Neuronal stem cell (in vitro differentiated cells): Measurements from ENCODE around the gene UTS2B.

Experiments used
- DNase-seq: peaks from one replicate; pipeline ENCODE4 v3.0.0-alpha.2; 2013; ENCODE audit warnings: low spot score
- H2AFZ ChIP-seq: one replicate; pipeline ENCODE4 v1.6.1; 2013; ENCODE audit warnings: mild to moderate bottlenecking, low read length, inconsistent platforms
- H2AK5ac ChIP-seq: 2 replicates; pipeline ENCODE4 v1.6.1; 2013; ENCODE audit warnings: low read depth, mild to moderate bottlenecking, inconsistent platforms, low read length, moderate library complexity, mixed read lengths
- H2BK120ac ChIP-seq: 2 replicates; pipeline ENCODE4 v1.6.1; 2013; ENCODE audit warnings: low read depth, mild to moderate bottlenecking, inconsistent platforms, low read length, moderate library complexity, mixed read lengths
- H2BK12ac ChIP-seq: one replicate; pipeline ENCODE4 v1.6.1; 2013; ENCODE audit warnings: low read length, inconsistent platforms
- H2BK15ac ChIP-seq: 2 replicates; pipeline ENCODE4 v1.6.1; 2013; ENCODE audit warnings: mild to moderate bottlenecking, low read length, inconsistent platforms, mixed read lengths
- H2BK5ac ChIP-seq: one replicate; pipeline ENCODE4 v1.6.1; 2013; ENCODE audit warnings: inconsistent platforms, mild to moderate bottlenecking, low read length, moderate library complexity
- H3K14ac ChIP-seq: one replicate; pipeline ENCODE4 v1.6.1; 2013; ENCODE audit warnings: low read length, inconsistent platforms
- H3K18ac ChIP-seq: 2 replicates; pipeline ENCODE4 v1.6.1; 2013; ENCODE audit warnings: low read length, inconsistent platforms
- H3K23ac ChIP-seq: 2 replicates; pipeline ENCODE4 v1.6.1; 2013; ENCODE audit warnings: low read depth, mild to moderate bottlenecking, mixed read lengths, low read length, inconsistent platforms; ENCODE audit not compliant: poor library complexity
- H3K27ac ChIP-seq: replicated peaks from 3 replicates; pipeline ENCODE4 v1.5.1; 2013; ENCODE audit warnings: low read length, inconsistent platforms
- H3K27me3 ChIP-seq, 3 experiments: 2 replicates each; pipeline ENCODE4 v1.6.1; 2013; ENCODE audit warnings: low read length in 3 of 3, mild to moderate bottlenecking in 2 of 3, inconsistent platforms in 1 of 3, low read depth in 1 of 3, mixed read lengths in 1 of 3, moderate library complexity in 1 of 3; ENCODE audit not compliant: control insufficient read depth in 3 of 3, insufficient read depth in 3 of 3
- H3K36me3 ChIP-seq, 2 donors: replicated peaks in 1 of 2; 2 replicates each; pipeline ENCODE4 v1.6.1; 2013; ENCODE audit warnings: low read length in 2 of 2; ENCODE audit not compliant: control insufficient read depth in 2 of 2, insufficient read depth in 2 of 2
- H3K4ac ChIP-seq: 2 replicates; pipeline ENCODE4 v1.6.1; 2013; ENCODE audit warnings: inconsistent platforms, mild to moderate bottlenecking, low read length, moderate library complexity
- H3K4me1 ChIP-seq, 2 donors: 1 replicate in 1 of 2; 2 replicates in 1 of 2; pipeline ENCODE4 v1.6.1; 2013; ENCODE audit warnings: low read length in 2 of 2, low read depth in 1 of 2; ENCODE audit not compliant: control insufficient read depth in 2 of 2, insufficient read depth in 1 of 2
- H3K4me2 ChIP-seq: one replicate; pipeline ENCODE4 v1.6.1; 2013; ENCODE audit warnings: mild to moderate bottlenecking, low read length, inconsistent platforms; ENCODE audit not compliant: insufficient read depth, poor library complexity, severe bottlenecking
- H3K4me3 ChIP-seq, 2 donors: 2 replicates each; pipeline ENCODE4 v1.5.1; 2013; ENCODE audit warnings: low read length in 2 of 2, mild to moderate bottlenecking in 2 of 2, inconsistent platforms in 1 of 2, moderate library complexity in 1 of 2
- H3K79me1 ChIP-seq: one replicate; pipeline ENCODE4 v1.6.1; 2013; ENCODE audit warnings: low read depth, mild to moderate bottlenecking, inconsistent platforms, low read length, moderate library complexity
- H3K9ac ChIP-seq: one replicate; pipeline ENCODE4 v1.6.1; 2013; ENCODE audit warnings: mild to moderate bottlenecking, low read depth, low read length, inconsistent platforms; ENCODE audit not compliant: poor library complexity
- H3K9me3 ChIP-seq, 2 donors: replicated peaks in 1 of 2; 2 replicates each; pipeline versions ENCODE3 to v1.6.1; 2013; ENCODE audit warnings: low read length in 2 of 2, mild to moderate bottlenecking in 2 of 2, inconsistent platforms in 1 of 2, low read depth in 1 of 2, mixed read lengths in 1 of 2, moderate library complexity in 1 of 2; ENCODE audit not compliant: control insufficient read depth in 2 of 2, insufficient read depth in 1 of 2
- H4K8ac ChIP-seq: one replicate; pipeline ENCODE4 v1.6.1; 2013; ENCODE audit warnings: low read depth, mild to moderate bottlenecking, inconsistent platforms, low read length, moderate library complexity
- H4K91ac ChIP-seq: one replicate; pipeline ENCODE4 v1.6.1; 2013; ENCODE audit warnings: low read length, low read depth, mild to moderate bottlenecking, inconsistent platforms; ENCODE audit not compliant: poor library complexity
- whole genome bisulfite sequencing, 2 donors: extraction: QIAGEN DNeasy Blood & Tissue Kit; methylation state at CpG; one replicate each; pipeline ENCODE4 v1.1.7; 2013; ENCODE audit warnings: missing lambda C conversion rate in 2 of 2, mixed read lengths in 1 of 2; ENCODE audit not compliant: insufficient read length in 2 of 2, insufficient replicate concordance in 1 of 2; ENCODE audit errors: extremely low coverage in 2 of 2; 5-methylcytosine and 5-hydroxymethylcytosine counted together

The UTS2B gene

DNA sequence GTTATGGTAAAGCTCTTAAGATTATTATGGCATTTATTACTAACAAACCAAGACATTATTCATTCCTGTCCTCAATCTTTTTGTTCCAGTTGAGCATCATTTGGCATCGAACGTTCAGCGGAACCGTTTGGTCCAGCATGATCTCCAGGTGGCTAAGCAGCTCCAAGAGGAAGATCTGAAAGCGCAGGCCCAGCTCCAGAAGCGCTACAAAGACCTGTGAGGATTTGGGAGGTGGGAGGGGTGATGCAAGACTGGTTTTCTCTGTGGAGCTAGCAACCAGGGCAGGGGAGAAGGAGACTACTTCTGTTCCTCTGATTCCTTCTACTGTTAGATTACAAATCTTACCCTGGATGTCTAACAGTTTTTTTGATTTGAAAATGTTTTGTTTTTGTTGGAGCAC is 27.6 kb upstream of the UTS2B start:
- Histone ChIP-seq H2AK5ac (no peak overlapping the region), H4K8ac (no peak overlapping the region), H2BK5ac (no peak overlapping the region), H3K27me3 (no peaks in the 10 kb centered on the region), H3K4me2 (no peak overlapping the region), H3K9ac (no peak overlapping the region), H2BK12ac (no peak overlapping the region), H3K9me3 (peaks cover 0 to 5% of the 10 kb centered on the region in 2 donors), H3K27ac (no peak overlapping the region), H3K4ac (no peak overlapping the region), H4K91ac (no peak overlapping the region), H3K4me3 (no peak overlapping the region), H3K14ac (no peak overlapping the region), H3K79me1 (no peaks in the 10 kb centered on the region), H3K4me1 (peaks cover 0 to 10% of the 10 kb centered on the region in 2 donors), H3K36me3 (peaks cover 7 to 61% of the 10 kb centered on the region in 2 donors), H3K23ac (no peak overlapping the region), H3K18ac (no peak overlapping the region), H2BK120ac (no peak overlapping the region), H2AFZ (no peak overlapping the region), H2BK15ac (no peak overlapping the region)
- no peak for DNase-seq
- WGBS, 2 donors = no CpG with 5 or more reads among the region's 6 CpGs

DNA sequence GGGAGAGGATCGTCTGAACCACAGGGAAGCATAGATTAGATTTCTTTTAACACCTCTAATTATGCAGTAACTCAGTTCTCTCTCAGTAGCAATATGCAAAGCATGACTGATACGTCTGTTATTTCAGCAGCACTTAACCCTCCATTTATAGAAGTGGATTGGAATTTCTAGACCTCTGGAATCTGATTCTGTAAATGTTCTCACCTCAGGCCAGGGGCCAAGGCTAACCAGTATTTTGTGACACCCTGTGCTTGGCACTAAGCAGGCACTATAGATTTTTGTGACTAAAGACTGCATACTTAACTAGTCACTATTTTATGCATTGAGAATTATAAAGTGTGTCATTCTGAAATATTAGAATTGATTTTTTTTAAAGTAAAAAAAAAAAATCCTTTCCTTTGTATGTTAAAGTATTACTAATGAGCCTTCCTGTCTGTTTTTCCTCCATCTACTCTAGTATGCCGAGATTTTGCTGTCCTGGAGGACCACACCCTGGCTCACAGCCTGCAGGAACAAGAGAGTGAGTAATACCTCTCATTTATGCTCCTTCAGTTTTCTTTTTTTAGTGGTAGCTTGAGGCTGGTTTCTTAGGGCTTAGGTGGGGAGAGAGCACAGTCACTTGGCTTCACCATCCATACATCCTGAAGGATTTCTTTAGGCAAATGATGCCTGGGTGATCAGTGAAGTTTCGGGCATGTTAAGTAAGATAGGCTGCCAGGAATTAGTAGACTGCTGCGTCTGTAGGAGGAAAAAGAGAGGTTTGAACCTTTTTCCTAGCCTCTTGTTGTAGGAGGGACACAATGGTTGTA is 26.5 kb upstream of the UTS2B start:
- no peak for DNase-seq
- no peak overlapping the region for H2BK15ac ChIP-seq
- H3K23ac ChIP-seq = no peak overlapping the region
- peaks cover 0 to 9% of the 10 kb centered on the region in 2 donors for H3K4me1 ChIP-seq
- no peaks in the 10 kb centered on the region for H3K27me3 ChIP-seq
- H3K4ac ChIP-seq = no peak overlapping the region
- peaks cover 7 to 51% of the 10 kb centered on the region in 2 donors for H3K36me3 ChIP-seq
- H3K27ac ChIP-seq = no peak overlapping the region
- no CpG with 5 or more reads among the region's 5 CpGs for WGBS, 2 donors
- H3K9ac ChIP-seq = no peak overlapping the region
- H2AK5ac ChIP-seq = no peak overlapping the region
- no peak overlapping the region for H2BK5ac ChIP-seq
- H3K9me3 ChIP-seq = peaks cover 0 to 5% of the 10 kb centered on the region in 2 donors
- H2BK12ac ChIP-seq = no peak overlapping the region
- no peak overlapping the region for H2BK120ac ChIP-seq
- H2AFZ ChIP-seq = no peak overlapping the region
- no peak overlapping the region for H3K18ac ChIP-seq
- H3K14ac ChIP-seq = no peak overlapping the region
- H3K4me2 ChIP-seq = no peak overlapping the region
- H3K4me3 ChIP-seq = no peak overlapping the region
- no peak overlapping the region for H4K8ac ChIP-seq
- H4K91ac ChIP-seq = no peak overlapping the region
- no peaks in the 10 kb centered on the region for H3K79me1 ChIP-seq

DNA sequence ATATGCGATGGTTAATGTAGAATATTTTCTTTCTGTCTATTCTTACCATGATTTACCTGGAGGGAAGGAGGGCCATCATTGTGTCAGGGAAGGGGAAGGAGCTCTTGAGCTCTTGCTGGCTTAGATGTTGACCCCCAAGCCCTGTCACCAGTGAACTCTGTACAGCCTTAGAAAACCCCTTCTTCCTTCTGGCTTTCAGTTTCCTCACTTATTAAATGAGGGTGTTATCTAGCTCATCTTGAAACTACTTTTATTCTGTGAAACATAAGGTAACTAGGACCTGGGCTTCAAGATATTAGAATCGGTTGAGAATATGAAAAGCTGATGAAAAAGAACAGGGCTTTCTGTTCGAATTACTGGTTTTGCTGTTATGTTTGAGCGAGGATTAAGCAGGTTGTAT is 25.1 kb upstream of the UTS2B start:
- Histone ChIP-seq H4K91ac (no peak overlapping the region), H3K9ac (no peak overlapping the region), H3K4me3 (no peak overlapping the region), H3K27me3 (no peaks in the 10 kb centered on the region), H3K9me3 (no peaks in the 10 kb centered on the region), H2AFZ (no peak overlapping the region), H2BK12ac (no peak overlapping the region), H3K23ac (no peak overlapping the region), H2BK15ac (no peak overlapping the region), H3K18ac (no peak overlapping the region), H3K4me2 (no peak overlapping the region), H3K27ac (no peak overlapping the region), H2AK5ac (no peak overlapping the region), H3K79me1 (no peaks in the 10 kb centered on the region), H2BK120ac (no peak overlapping the region), H3K14ac (no peak overlapping the region), H3K4ac (no peak overlapping the region), H2BK5ac (no peak overlapping the region), H3K36me3 (peaks cover 3 to 36% of the 10 kb centered on the region in 2 donors), H4K8ac (no peak overlapping the region), H3K4me1 (peaks cover 0 to 2% of the 10 kb centered on the region in 2 donors)
- WGBS, 2 donors = no CpG with 5 or more reads among the region's 4 CpGs
- DNase-seq = no peak

DNA sequence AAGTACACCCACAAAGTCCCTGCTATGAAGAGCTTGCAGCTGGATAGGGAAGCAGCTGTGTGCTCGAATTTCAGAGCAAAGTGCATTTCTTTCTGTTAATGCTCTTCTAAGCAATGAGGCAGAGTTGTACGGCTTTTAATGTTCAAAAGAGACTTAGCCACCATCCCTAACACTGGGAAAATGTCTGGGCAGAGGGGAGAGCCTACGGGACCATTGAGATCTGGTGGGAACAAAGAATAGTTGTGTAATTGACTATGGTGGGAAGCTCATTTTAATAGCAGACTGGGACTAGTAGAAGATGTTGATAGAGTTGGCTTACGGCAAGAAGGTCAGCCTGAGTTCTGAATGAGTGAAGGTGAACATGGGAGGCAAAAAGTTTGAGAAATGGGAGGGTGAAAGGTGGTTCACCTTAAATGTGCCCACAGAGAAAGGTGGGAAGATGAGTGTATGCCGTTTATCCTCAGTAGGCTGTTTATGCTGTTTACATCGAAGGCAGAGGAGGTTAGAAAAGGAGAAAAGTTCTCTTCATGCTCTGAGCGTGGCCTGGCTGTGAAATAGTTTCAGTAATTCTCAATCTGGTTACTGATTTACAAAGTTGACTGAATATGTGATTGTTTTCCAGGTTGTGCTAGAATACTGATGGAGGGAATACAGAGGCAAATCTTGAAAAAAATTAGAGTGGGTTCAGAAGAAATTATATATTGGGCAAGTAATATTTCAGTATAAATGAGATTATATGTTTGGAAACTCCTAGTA is 22.9 kb upstream of the UTS2B start:
- Histone ChIP-seq H3K4ac (no peak overlapping the region), H2BK15ac (no peak overlapping the region), H3K9me3 (no peaks in the 10 kb centered on the region), H4K8ac (no peak overlapping the region), H3K18ac (no peak overlapping the region), H2BK120ac (no peak overlapping the region), H3K79me1 (no peaks in the 10 kb centered on the region), H3K4me1 (peaks cover 0 to 2% of the 10 kb centered on the region in 2 donors), H3K36me3 (peaks cover 3 to 14% of the 10 kb centered on the region in 2 donors), H2BK12ac (no peak overlapping the region), H2AK5ac (no peak overlapping the region), H4K91ac (no peak overlapping the region), H3K14ac (no peak overlapping the region), H2BK5ac (no peak overlapping the region), H3K23ac (no peak overlapping the region), H3K9ac (no peak overlapping the region), H3K4me2 (no peak overlapping the region), H3K27ac (no peak overlapping the region), H2AFZ (no peak overlapping the region), H3K4me3 (no peak overlapping the region), H3K27me3 (no peaks in the 10 kb centered on the region)
- no peak for DNase-seq
- no CpG with 5 or more reads among the region's 7 CpGs for WGBS, 2 donors
